GM23338 (cell line): ENCODE data around the gene PPFIA4. TPM values are rescaled to one million over a fixed set of nuclear protein-coding genes. Genes with fewer than 3 reads are reported as not detected.

Source experiments
- ATAC-seq: fragments of 200-7000 bp; cut with Tn5 transposase; 3 replicates; pipeline ENCODE4 v1.9.1; 2020
- DNase-seq: peaks from one replicate; pipeline ENCODE4 v3.0.0-alpha.2; 2015; ENCODE audit warnings: low spot score
- H2AFZ ChIP-seq: fragments of 200-600 bp; sonication (generic); 2 replicates; pipeline ENCODE4 v1.8.0; 2016; ENCODE audit warnings: antibody characterized with exemption, mild to moderate bottlenecking, moderate library complexity
- H3F3A ChIP-seq: fragments of 200-600 bp; sonication (generic); replicated peaks from 2 replicates; pipeline ENCODE4 v1.8.0; 2017; ENCODE audit warnings: antibody characterized with exemption, mixed run types, low read depth
- H3K27ac ChIP-seq: fragments of 200-600 bp; sonication (generic); 2 replicates; pipeline ENCODE4 v1.6.1; 2016; ENCODE audit warnings: low read depth
- H3K27me3 ChIP-seq: fragments of 200-600 bp; sonication (generic); 2 replicates; pipeline ENCODE4 v1.8.0; 2016; ENCODE audit warnings: mild to moderate bottlenecking, mixed run types, moderate library complexity; ENCODE audit not compliant: insufficient read depth
- H3K36me3 ChIP-seq: fragments of 200-600 bp; sonication (generic); 2 replicates; pipeline ENCODE4 v1.8.0; 2016; ENCODE audit warnings: mild to moderate bottlenecking; ENCODE audit not compliant: insufficient read depth
- H3K4me1 ChIP-seq: fragments of 200-600 bp; sonication (generic); 2 replicates; pipeline ENCODE4 v1.8.0; 2016; ENCODE audit warnings: mild to moderate bottlenecking, moderate library complexity; ENCODE audit not compliant: insufficient read depth
- H3K4me2 ChIP-seq: fragments of 200-600 bp; sonication (generic); 2 replicates; pipeline ENCODE4 v1.7.1; 2017; ENCODE audit warnings: mixed run types
- H3K4me3 ChIP-seq: fragments of 200-600 bp; sonication (generic); 2 replicates; pipeline ENCODE4 v1.6.1; 2016; ENCODE audit warnings: mixed run types
- H3K79me2 ChIP-seq: fragments of 200-600 bp; sonication (generic); replicated peaks from 2 replicates; pipeline ENCODE4 v1.8.0; 2017; ENCODE audit warnings: mild to moderate bottlenecking; ENCODE audit not compliant: insufficient read depth
- H3K9me2 ChIP-seq: fragments of 200-600 bp; sonication (generic); 2 replicates; pipeline ENCODE4 v1.8.0; 2017; ENCODE audit not compliant: insufficient read depth
- H4K20me1 ChIP-seq: fragments of 200-600 bp; sonication (generic); replicated peaks from 2 replicates; pipeline ENCODE4 v1.8.0; 2017; ENCODE audit warnings: mild to moderate bottlenecking; ENCODE audit not compliant: insufficient read depth
- H3K27ac Mint-ChIP-seq: 2 replicates; pipeline ENCODE4 v1.8.0; 2020; ENCODE audit warnings: inconsistent platforms, mild to moderate bottlenecking, moderate library complexity, mixed read lengths
- H3K27me3 Mint-ChIP-seq: 3 replicates; pipeline ENCODE4 v1.8.0; 2022; ENCODE audit warnings: low read depth, mild to moderate bottlenecking, moderate library complexity, mixed read lengths, inconsistent platforms; ENCODE audit not compliant: insufficient read depth, poor library complexity
- H3K36me3 Mint-ChIP-seq: 3 replicates; pipeline ENCODE4 v1.8.0; 2021; ENCODE audit warnings: low read depth, mild to moderate bottlenecking, inconsistent platforms, moderate library complexity, mixed read lengths
- H3K4me1 Mint-ChIP-seq: 3 replicates; pipeline ENCODE4 v1.8.0; 2020; ENCODE audit warnings: mild to moderate bottlenecking, inconsistent platforms, mixed read lengths
- H3K4me3 Mint-ChIP-seq: 3 replicates; pipeline ENCODE4 v1.8.0; 2021; ENCODE audit warnings: moderate library complexity, mild to moderate bottlenecking, inconsistent platforms, mixed read lengths
- H3K9me3 Mint-ChIP-seq: 3 replicates; pipeline ENCODE4 v1.8.0; 2020; ENCODE audit warnings: moderate library complexity, mild to moderate bottlenecking, inconsistent platforms, mixed read lengths
- CREB1 ChIP-seq: fragments of 250-450 bp; sonication (Bioruptor Pico); IDR thresholded peaks from 2 replicates; pipeline ENCODE4 v1.5.0; 2020; ENCODE audit warnings: low read depth, mild to moderate bottlenecking, moderate library complexity
- CTCF ChIP-seq, 2 experiments: fragments of 200-600 bp in 1 of 2; sonication (generic) in 1 of 2; conservative IDR thresholded peaks; 2 replicates each; pipeline versions ENCODE4 v1.5.1 to v1.6.1; 2016 to 2017; ENCODE audit warnings: antibody characterized with exemption in 2 of 2, low read depth in 2 of 2, mild to moderate bottlenecking in 2 of 2, moderate library complexity in 1 of 2
- EZH2 ChIP-seq: fragments of 200-600 bp; sonication (generic); IDR thresholded peaks from one replicate; pipeline ENCODE4 v1.8.0; 2017; ENCODE audit warnings: antibody characterized with exemption, mild to moderate bottlenecking, low read depth; ENCODE audit not compliant: unreplicated experiment
- EZH2phosphoT487 ChIP-seq: fragments of 200-600 bp; sonication (generic); IDR thresholded peaks from one replicate; pipeline ENCODE4 v1.8.1; 2018; ENCODE audit warnings: antibody characterized with exemption; ENCODE audit not compliant: unreplicated experiment
- JUNB ChIP-seq: IDR thresholded peaks from one replicate; pipeline ENCODE4 v1.6.1; 2016; ENCODE audit warnings: antibody characterized with exemption; ENCODE audit not compliant: unreplicated experiment
- NANOG ChIP-seq: IDR thresholded peaks from 2 replicates; pipeline ENCODE4 v1.6.1; 2016; ENCODE audit warnings: antibody characterized with exemption, borderline replicate concordance
- POLR2AphosphoS5 ChIP-seq: IDR thresholded peaks from 2 replicates; pipeline ENCODE4 v1.6.1; 2016; ENCODE audit warnings: antibody characterized with exemption, low read depth
- REST ChIP-seq: IDR thresholded peaks from one replicate; pipeline ENCODE4 v1.6.1; 2018; ENCODE audit warnings: antibody characterized with exemption; ENCODE audit not compliant: unreplicated experiment
- STAT1 ChIP-seq: IDR thresholded peaks from one replicate; pipeline ENCODE4 v1.6.1; 2016; ENCODE audit warnings: antibody characterized with exemption; ENCODE audit not compliant: unreplicated experiment
- ZNF114 ChIP-seq: fragments of 250-450 bp; sonication (Bioruptor Pico); IDR thresholded peaks from 2 replicates; pipeline ENCODE4 v1.5.0; 2020; ENCODE audit warnings: mild to moderate bottlenecking, moderate library complexity
- ZNF331 ChIP-seq: fragments of 250-450 bp; sonication (Bioruptor Pico); IDR thresholded peaks from 2 replicates; pipeline ENCODE4 v1.5.0; 2020; ENCODE audit warnings: low read depth, mild to moderate bottlenecking, moderate library complexity
- polyA plus RNA-seq: library from polyadenylated mRNA; unstranded; fragments of >200 nt; fragmentation: Nextera tagmentation; extraction: Ambion mirVana; gene quantifications from 2 replicates; pipeline ENCODE4 v1.2.1, GENCODE V29; 2016
- total RNA-seq: library from RNA; depleted of rRNA; stranded (reverse); fragments of >200 nt; shearing (Covaris generic); gene quantifications from 2 replicates; pipeline ENCODE4 v1.2.3, GENCODE V29; 2014
- TF ChIP-seq, protein P1 (sequence below): IDR thresholded peaks from 2 replicates; pipeline ENCODE4 v1.6.1; 2016; ENCODE audit warnings: antibody characterized with exemption
- TF ChIP-seq, protein P2 (sequence below): fragments of 250-450 bp; sonication (Bioruptor Pico); IDR thresholded peaks from 2 replicates; pipeline ENCODE4 v1.5.0; 2020; ENCODE audit warnings: mild to moderate bottlenecking, moderate library complexity

PPFIA4 gene
- total and polyA plus RNA-seq, 2 experiments from 2014 or later: 1.3 to 7.6 TPM

GRCh38 chr1:203040513-203041275, 14.4 kb downstream of the PPFIA4 start:
- TF ChIP-seq NANOG (no peak), POLR2AphosphoS5 (no peak), ZNF331 (no peak), STAT1 (no peak), EZH2phosphoT487 (no peak), EZH2 (no peak), CREB1 (CRISPR knock-in tag) (no peak), JUNB (no peak), ZNF114 (CRISPR knock-in tag) (no peak), REST (no peak), CTCF (conservative IDR thresholded peaks at IDR 0.05; ENCODE audit: low read depth in 2 of 2) (no peak)
- TF ChIP-seq, protein P1, sequence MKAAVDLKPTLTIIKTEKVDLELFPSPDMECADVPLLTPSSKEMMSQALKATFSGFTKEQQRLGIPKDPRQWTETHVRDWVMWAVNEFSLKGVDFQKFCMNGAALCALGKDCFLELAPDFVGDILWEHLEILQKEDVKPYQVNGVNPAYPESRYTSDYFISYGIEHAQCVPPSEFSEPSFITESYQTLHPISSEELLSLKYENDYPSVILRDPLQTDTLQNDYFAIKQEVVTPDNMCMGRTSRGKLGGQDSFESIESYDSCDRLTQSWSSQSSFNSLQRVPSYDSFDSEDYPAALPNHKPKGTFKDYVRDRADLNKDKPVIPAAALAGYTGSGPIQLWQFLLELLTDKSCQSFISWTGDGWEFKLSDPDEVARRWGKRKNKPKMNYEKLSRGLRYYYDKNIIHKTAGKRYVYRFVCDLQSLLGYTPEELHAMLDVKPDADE: no peak
- TF ChIP-seq, protein P2, sequence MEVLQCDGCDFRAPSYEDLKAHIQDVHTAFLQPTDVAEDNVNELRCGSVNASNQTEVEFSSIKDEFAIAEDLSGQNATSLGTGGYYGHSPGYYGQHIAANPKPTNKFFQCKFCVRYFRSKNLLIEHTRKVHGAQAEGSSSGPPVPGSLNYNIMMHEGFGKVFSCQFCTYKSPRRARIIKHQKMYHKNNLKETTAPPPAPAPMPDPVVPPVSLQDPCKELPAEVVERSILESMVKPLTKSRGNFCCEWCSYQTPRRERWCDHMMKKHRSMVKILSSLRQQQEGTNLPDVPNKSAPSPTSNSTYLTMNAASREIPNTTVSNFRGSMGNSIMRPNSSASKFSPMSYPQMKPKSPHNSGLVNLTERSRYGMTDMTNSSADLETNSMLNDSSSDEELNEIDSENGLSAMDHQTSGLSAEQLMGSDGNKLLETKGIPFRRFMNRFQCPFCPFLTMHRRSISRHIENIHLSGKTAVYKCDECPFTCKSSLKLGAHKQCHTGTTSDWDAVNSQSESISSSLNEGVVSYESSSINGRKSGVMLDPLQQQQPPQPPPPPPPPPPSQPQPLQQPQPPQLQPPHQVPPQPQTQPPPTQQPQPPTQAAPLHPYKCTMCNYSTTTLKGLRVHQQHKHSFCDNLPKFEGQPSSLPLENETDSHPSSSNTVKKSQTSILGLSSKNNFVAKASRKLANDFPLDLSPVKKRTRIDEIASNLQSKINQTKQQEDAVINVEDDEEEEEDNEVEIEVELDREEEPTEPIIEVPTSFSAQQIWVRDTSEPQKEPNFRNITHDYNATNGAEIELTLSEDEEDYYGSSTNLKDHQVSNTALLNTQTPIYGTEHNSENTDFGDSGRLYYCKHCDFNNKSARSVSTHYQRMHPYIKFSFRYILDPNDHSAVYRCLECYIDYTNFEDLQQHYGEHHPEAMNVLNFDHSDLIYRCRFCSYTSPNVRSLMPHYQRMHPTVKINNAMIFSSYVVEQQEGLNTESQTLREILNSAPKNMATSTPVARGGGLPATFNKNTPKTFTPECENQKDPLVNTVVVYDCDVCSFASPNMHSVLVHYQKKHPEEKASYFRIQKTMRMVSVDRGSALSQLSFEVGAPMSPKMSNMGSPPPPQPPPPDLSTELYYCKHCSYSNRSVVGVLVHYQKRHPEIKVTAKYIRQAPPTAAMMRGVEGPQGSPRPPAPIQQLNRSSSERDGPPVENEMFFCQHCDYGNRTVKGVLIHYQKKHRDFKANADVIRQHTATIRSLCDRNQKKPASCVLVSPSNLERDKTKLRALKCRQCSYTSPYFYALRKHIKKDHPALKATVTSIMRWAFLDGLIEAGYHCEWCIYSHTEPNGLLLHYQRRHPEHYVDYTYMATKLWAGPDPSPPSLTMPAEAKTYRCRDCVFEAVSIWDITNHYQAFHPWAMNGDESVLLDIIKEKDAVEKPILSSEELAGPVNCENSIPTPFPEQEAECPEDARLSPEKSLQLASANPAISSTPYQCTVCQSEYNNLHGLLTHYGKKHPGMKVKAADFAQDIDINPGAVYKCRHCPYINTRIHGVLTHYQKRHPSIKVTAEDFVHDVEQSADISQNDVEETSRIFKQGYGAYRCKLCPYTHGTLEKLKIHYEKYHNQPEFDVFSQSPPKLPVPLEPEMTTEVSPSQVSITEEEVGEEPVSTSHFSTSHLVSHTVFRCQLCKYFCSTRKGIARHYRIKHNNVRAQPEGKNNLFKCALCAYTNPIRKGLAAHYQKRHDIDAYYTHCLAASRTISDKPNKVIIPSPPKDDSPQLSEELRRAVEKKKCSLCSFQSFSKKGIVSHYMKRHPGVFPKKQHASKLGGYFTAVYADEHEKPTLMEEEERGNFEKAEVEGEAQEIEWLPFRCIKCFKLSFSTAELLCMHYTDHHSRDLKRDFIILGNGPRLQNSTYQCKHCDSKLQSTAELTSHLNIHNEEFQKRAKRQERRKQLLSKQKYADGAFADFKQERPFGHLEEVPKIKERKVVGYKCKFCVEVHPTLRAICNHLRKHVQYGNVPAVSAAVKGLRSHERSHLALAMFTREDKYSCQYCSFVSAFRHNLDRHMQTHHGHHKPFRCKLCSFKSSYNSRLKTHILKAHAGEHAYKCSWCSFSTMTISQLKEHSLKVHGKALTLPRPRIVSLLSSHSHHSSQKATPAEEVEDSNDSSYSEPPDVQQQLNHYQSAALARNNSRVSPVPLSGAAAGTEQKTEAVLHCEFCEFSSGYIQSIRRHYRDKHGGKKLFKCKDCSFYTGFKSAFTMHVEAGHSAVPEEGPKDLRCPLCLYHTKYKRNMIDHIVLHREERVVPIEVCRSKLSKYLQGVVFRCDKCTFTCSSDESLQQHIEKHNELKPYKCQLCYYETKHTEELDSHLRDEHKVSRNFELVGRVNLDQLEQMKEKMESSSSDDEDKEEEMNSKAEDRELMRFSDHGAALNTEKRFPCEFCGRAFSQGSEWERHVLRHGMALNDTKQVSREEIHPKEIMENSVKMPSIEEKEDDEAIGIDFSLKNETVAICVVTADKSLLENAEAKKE (CRISPR knock-in tag): no peak
- H3K27me3 Mint-ChIP-seq: peaks cover 19% of the 10 kb centered on the region

More at GRCh38 chr1:203040513-203041275, 14.4 kb downstream of the PPFIA4 start:
- H3K9me2 ChIP-seq: no peaks in the 10 kb centered on the region
- no peaks in the 10 kb centered on the region for H3K79me2 ChIP-seq
- no peak overlapping the region for H3K4me2 ChIP-seq
- no peaks in the 10 kb centered on the region for H3K27me3 ChIP-seq
- H2AFZ ChIP-seq: no peak overlapping the region
- ATAC-seq: no peak
- no peak overlapping the region for H3K4me3 Mint-ChIP-seq
- no peak for DNase-seq
- H3K4me1 ChIP-seq: peaks cover 10% of the 10 kb centered on the region; the same call in 1 of the 2 replicates
- no peaks in the 10 kb centered on the region for H3F3A ChIP-seq
- H3K9me3 Mint-ChIP-seq: no peaks in the 10 kb centered on the region; the same call in 2 of the 3 replicates
- H3K27ac ChIP-seq: no peak overlapping the region
- H3K36me3 ChIP-seq: no peaks in the 10 kb centered on the region
- H3K4me1 Mint-ChIP-seq: peaks cover 28% of the 10 kb centered on the region
- no peak overlapping the region for H3K4me3 ChIP-seq
- H3K27ac Mint-ChIP-seq: no peak overlapping the region
- H3K36me3 Mint-ChIP-seq: no peaks in the 10 kb centered on the region; the same call in 2 of the 3 replicates
- no peaks in the 10 kb centered on the region for H4K20me1 ChIP-seq
